RPMI7951 (cell line): ENCODE data around the gene MYBPH. TPM values are rescaled to one million over a fixed set of nuclear protein-coding genes. Genes with fewer than 3 reads are reported as not detected.

ENCODE experiments used
- DNase-seq: peaks from one replicate; pipeline ENCODE4 v3.0.0-alpha.2; 2012; ENCODE audit warnings: low read depth
- total RNA-seq: library from RNA; depleted of rRNA; stranded (reverse); fragments of >200 nt; shearing (Covaris generic); gene quantifications from 2 replicates; pipeline ENCODE4 v1.2.3, GENCODE V29; 2014; rRNA removed

The MYBPH gene
- 0.48 and 1.4 TPM in 2 replicates for total RNA-seq

GRCh38 chr1:203175237-203175826 lies at the start of gene MYBPH:
Gene MYBPH, minus strand, starts transcription at chr1:203175826. Its CDS starts 71 bp downstream, at chr1:203175755.
- no peak for DNase-seq

DNA sequence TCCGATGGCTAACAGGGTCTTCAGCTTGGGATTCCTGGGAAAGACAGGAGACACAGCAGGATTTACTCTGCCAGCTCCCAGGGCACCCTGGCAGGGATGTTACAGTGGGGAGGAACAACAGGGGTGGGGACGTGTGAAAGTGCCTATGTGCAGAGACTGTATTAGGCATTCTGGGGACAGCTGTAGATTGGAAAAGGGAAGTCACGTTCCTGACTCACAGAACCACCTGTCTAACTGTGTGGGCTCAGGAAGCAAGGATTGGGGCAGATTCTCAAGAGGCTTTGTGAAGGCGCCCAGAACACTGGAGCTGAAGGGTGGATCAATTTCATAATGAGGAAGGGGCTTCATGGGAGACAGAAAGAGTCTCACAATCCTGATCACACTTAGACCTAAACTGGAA lies 49.4 kb upstream of the MYBPH start:
- no peak for DNase-seq

GRCh38 chr1:203223012-203223775 lies 47.6 kb upstream of the MYBPH start:
- DNase-seq = no peak

DNA sequence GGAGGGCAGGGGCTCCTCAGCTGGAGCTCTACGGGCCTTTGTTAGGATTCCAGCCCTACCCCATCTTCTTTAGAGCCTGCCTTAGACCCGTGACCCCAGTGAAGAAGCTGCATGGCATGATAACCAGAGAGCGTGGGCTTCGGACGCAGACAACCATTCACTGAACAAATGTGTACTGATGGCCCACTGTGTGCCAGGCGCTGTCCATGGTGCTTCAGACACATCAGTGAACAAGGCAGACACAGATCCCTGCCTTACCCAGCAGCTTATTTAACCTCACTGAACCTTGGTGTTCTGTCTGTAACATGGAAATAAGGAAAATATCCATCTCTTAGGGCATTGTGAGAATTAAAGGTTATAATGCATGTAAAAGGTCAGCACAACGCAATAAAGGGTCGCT lies 44.3 kb upstream of the MYBPH start:
- DNase-seq = no peak

- DNase-seq = no peak
Observed at GRCh38 chr1:203219171-203219570, 43.5 kb upstream of the MYBPH start.

- no peak for DNase-seq
Observed at GRCh38 chr1:203217668-203218067, 42.0 kb upstream of the MYBPH start.

DNA sequence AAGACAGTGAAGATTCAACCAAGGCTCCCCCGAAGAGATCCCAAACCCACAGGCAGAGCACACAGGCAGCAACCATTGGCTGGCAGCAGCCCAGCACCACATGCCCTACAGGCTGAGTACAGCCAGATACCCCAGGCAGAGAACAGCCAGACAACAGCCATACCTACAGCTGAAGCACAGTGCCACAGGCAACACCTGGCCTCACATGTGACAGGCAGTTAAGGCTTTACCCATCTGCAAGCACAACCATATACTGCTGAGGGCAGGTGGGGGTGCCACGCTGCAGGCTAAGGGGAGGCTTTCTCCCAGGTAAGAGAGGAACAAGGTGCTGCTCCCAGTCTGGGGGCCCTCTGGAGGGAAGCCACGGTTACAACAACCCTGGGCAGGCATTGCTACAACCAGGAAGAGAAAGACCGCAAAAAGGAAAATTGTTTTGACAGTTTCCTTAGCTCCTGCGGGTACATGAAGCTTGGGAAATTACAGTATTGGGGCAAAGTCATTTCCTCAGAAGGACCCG lies 41.6 kb upstream of the MYBPH start:
- no peak for DNase-seq

- DNase-seq = peak; percentile 58
Observed at GRCh38 chr1:203216274-203217138, 40.9 kb upstream of the MYBPH start.

GRCh38 chr1:203215573-203215972 lies 39.9 kb upstream of the MYBPH start:
- no peak for DNase-seq

DNA sequence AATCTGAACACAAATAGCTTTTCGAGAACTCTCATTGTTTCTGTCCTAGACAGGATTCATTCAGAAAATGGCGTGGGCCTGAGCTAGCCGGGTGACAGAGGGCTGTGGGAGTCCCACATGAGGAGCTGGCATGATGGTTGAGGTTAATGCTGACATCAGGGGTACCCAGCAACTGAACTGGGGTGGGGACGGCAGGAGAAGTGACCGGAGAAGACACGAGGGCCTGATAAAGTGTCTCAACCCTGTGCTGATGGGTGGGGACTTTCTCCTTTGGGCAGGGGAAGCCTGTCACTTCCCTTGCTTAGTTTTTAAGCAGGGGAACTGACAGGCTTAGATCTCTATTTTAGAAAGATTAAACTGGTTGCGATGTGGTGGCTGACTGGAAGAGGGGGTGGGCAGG lies 39.2 kb upstream of the MYBPH start:
- no peak for DNase-seq

GRCh38 chr1:203213126-203213525 lies 37.5 kb upstream of the MYBPH start:
- DNase-seq = no peak

DNA sequence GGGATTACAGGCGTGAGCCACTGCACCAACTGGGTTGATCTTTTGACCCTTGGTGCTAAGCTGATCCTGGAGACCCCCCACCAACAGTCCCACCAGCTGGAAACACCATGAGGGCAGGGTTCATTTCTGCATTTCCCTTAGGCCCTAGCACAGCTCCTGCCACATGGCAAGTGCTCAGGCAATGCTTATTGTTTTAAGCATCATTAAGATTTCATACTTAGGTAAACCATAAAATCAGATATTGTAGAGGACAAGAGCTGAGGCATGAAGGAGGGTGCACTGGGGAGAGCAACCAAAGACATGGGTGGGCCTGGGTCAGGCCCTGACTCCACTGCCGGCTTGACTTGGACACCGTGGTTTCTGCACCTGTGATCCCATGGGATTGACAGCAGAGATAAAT lies 36.2 kb upstream of the MYBPH start:
- DNase-seq = no peak

DNA sequence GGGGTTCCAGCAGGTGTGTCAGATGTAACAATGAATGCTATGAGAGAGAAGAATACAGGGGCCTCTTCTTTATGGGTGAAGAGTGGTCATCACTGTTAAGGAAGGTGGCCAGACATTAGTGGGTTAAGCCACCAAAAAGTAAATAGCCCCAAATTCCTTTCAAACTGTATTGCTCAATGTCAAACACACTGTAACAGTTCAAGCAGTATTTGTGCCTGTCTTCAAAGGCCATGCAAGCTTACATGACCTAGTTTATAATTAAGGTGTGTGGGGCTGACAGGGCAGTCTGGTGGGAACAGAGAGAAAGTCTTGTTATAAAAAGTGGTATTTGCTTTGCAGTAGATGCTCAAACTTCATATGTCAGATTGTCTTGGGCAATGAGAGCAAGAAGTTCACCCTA lies 35.4 kb upstream of the MYBPH start:
- DNase-seq = no peak

DNA sequence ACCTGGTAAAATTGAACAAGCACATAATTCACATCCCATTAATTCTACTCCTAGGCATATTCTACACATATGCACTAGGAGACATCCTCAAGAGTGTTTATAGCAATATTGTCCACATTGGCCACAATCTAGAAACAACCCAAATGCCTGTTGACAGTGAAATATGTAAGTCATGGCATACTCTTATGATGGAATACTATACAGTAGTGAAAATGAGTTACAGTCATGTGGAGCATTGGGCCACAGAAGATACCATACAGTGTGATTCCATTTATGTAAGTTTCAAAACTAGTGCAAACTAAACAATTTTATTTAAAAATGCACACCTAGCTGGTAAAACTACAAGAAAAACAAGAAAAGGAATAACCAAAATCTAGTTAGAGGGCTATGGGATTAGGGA lies 34.7 kb upstream of the MYBPH start:
- DNase-seq = no peak

- DNase-seq = no peak
Observed at GRCh38 chr1:203208181-203208580, 32.6 kb upstream of the MYBPH start.

DNA sequence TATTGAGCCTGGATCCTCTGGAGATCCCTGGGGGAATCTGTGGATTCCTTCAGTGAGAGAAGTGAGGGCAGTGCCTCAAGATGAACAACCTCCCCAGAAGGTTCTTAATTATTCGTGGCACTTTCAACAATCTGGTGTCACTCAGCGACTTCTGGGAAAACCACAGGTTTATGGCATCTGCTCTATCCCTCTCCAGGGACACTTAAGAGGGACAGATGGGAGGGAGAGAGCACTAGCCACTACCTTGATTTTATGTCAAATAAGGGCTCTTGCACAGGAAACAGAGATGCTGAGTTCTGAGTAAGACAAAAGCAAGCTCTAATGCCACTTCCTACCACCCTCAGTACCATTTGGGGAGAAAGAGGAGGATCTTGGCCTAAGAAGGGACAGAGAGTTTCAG lies 32.1 kb upstream of the MYBPH start:
- DNase-seq = no peak

- DNase-seq = no peak
Observed at GRCh38 chr1:203206129-203206687, 30.6 kb upstream of the MYBPH start.

DNA sequence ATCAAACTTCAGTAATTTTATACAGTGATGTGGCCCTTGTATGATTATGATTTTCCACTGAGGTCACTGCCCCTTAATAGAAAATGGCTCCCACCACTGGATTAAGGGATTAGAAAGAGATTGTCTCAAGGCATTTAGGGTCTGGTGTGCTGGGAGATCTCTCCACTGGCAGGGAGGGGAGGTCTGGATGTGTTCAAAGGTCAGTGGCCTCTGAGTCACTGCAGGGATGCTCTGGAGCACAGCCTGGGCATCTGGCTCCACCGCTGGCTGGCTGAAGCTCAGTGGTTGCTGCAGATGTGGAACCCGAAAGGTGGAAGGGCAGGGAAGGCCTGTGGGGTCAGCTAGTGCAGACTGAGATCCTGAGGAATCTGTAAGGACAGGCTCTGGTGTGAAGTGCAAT lies 29.1 kb upstream of the MYBPH start:
- DNase-seq = no peak

GRCh38 chr1:203202431-203203245 lies 27.0 kb upstream of the MYBPH start:
- DNase-seq = peak; percentile 49

DNA sequence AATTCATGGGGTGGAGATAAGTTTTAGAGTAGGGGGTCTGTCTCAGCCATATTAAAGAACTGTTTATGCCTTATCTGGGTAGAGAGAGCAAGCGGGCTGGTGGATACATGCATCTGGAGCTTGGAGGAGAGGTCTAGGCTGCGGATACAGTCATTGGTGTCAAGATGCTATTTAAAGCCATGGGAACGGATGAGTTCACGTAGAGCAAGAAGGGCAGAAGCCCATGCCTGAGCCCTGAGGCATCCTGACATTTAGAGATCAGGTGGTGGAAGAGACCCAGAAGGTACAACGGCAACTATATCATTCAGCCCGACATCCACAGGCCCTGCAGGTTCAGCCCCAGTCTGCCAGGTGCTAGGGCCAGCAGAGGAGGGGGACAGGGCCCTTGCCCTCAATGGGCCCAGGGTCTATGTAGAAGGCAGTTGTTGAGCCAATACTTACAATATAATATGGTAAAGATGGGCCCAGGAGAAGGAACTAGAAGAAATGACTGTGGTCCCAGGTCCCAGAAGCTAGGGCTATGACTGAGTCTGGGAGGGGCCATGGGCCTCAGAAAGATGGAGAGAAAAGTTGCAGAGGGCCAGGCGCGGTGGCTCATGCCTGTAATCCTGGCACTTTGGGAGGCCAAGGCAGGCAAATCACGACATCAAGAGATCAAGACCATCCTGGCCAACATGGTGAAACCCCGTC lies 26.0 kb upstream of the MYBPH start:
- DNase-seq = no peak

- DNase-seq = no peak
Observed at GRCh38 chr1:203200916-203201315, 25.3 kb upstream of the MYBPH start.
